Fibroblast of gingiva (primary cell): ENCODE measurements around the gene MRPL32.
"Not testable (repeated sequence)": the region's sequence is repeated elsewhere in the genome, so short reads cannot be mapped to it uniquely, and the experiment has no call there.

Experiments used
- DNase-seq: peaks from one replicate; pipeline ENCODE4 v3.0.0-alpha.2; 2011; ENCODE audit warnings: low read depth

The MRPL32 gene

DNA sequence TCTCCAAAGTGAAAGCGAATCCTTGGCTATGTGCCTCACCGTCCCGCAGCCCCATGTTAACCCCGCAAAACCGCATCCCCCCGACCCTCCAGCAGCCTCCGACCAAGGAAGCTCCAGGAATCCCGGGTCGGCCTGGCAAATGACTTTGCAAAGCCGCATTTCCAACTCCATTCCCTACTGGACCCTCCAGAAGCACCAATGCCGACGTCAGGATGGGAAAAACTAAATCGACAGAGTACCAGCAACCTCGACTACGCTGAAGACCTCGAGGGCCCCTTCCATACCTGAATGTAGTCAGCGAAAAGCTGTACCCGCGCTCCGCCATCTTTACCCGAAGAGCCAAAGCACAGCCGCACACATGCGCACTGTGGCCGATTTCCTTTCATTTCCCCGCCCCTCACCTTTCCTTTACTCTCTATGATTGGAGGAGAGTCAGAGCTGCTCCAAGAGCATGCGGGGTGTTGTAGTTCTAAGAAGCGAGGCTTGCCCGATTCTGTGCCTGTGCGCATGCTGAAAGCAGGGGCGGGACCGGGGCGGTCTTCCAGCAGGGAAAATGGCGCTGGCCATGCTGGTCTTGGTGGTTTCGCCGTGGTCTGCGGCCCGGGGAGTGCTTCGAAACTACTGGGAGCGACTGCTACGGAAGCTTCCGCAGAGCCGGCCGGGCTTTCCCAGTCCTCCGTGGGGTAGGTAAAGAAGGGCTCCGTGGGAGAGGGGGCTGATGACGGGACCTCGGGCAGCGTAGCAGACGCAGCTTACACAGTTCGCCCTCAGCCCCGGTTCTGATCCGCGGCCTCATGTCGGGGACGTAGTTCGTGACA is at the start of gene MRPL32, which contains the start of gene PSMA2:
Gene MRPL32 (plus strand): TSS at position 543 of the 818 bp plus-strand sequence. CDS start 11 bp downstream, at position 554.
Gene PSMA2 (minus strand): TSS at position 341 of the 818 bp plus-strand sequence. CDS start 16 bp downstream, at position 325.
- peak; percentile 95 for DNase-seq

- no peak for DNase-seq
These were observed 48.2 kb upstream of the MRPL32 start for GRCh38 chr7:42883950-42884349.

GRCh38 chr7:42885183-42885582 is 47.0 kb upstream of the MRPL32 start:
- DNase-seq: not testable (repeated sequence)

DNA sequence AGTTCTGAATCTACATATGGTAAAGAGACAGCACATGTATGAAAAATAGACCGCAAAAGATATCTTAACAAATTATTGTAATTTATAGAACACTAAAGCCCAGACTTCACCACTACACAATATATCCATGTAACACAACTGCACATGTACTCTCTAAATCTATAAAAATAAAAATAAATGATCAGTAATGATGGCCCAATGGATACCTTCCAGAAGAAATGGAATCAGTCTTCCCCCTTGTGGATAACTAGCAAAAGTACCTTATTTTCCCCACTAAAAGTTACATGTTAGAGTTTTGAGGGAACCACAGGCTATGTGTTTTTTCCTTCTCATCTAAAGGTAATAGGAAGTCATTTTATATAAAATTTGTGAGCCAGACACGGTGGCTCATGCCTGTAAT is 46.0 kb upstream of the MRPL32 start:
- no peak for DNase-seq

DNA sequence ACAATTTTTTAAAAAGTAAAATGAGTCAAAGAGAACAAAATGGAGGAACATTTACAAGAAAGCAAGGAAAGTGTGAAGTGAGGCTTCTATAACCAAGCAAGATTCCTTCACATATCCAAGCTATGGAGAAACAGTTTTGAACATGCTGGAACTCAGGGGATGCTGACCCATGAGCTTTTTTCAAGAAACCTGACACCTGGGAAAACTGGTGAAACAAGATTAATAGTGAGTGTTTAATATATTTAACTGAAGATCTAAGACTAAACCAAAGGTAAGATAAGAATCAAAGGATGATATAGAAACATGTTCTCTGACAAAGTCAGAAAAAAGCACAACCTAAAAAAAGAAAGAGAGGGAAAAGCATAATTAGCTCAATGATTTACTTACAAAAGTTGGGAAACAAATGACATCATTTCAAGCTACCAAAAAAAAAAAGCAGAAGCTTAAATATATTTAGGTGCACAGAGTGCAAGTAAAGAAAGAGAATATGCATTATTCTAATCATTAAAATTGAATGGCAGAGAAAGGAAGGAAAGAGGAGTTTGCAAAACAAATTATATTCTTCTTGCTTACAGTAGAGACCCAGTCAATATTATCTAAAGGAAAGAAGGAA is 45.2 kb upstream of the MRPL32 start:
- DNase-seq: no peak

DNA sequence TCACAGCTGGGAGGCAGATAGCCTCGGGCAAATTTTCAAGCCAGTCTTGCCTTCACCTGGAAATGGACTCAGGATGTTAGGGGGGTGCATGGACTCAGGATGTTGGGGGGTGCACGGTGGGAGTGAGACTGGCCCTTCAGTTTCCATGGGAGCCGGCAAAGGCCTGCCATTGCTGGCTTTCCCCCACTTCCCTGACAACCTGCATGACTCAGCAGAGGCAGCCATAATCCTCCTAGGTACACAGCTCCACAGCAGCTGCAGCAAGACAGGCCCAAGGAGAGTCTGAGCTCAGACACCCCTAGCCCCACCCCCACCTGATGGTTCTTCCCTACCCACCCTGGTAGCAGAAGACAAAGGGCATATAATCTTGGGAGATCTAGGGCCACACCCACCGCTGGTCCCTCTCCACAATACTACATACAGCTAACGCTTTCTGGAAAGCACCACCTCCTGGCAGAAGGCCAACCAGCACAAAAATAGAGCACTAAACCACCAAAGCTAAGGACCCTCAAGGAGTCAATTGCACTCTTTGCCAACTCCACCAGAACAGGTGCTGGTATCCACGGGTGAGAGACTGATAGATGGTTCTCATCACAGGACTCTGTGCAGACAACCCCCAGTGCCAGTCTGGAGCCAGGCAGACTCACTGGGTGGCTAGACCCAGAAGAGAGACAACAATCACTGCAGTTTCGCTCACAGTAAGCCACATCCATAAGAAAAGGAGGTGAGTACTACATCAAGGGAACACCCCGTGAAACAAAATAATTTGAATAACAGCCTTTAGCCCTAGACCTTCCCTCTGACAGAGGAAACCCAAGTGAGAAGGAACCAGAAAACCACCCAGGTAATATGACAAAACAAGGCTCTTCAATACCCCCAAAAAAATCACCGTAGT is 38.6 kb upstream of the MRPL32 start:
- DNase-seq: no peak

GRCh38 chr7:42900842-42901241 is 31.3 kb upstream of the MRPL32 start:
- DNase-seq: no peak

DNA sequence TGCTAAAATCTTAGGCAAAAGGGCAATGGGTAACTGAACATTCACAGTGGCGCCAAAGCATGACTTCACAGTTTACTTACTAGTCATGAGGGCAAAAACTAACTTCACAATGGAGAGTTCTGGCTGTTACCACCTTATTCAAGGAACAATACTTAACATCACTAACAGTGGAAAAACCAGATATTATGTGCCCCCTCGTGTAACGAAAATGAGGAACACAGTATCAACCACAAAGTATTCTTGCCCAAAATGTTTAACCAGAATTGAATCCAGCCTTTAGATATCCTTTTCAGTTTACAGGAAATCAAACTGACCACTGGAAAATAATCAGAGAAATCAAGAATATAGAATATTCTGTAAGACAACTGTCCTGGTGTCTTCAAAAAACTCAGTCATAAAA is 29.8 kb upstream of the MRPL32 start:
- no peak for DNase-seq

- DNase-seq: no peak
These were observed 26.0 kb upstream of the MRPL32 start for GRCh38 chr7:42906181-42906580.

DNA sequence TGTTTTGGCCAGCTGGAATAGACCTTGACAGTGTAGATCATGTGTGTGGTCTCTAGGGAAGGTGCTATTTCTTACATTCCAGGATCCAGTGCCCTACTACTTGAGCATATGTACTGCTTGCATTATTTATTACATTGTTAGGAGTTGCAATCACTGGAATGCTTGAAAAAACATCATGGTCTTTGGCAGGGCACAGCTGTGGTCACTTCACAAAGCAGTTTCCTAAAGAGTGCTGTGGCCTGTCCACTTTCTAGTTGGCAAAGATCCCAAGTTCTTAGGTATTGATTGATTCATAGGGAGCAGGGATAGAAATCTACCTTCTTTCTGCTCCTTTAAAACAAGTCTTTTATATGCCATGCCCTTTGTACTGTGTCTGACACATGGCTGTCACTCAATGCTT is 24.9 kb upstream of the MRPL32 start:
- DNase-seq: peak; percentile 49

DNA sequence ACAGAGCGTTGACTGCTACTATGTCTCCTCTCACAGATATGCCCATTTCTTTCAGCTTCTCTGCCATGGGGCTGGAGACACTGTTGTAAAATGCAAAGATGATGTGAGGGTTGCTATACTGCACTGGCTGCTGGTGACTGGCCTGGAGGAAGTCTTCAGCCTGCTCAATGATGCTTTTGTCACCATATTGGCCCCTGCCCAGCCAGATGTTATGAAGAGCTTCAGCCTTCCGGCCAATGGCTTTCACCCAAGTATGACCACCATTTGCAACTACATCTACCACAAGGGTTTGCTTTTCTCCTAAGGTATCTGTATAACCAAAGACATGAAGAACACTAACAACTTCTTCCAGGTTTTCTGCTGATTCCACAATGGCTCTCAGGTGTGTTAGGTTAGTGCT is 21.9 kb upstream of the MRPL32 start:
- DNase-seq: no peak

DNA sequence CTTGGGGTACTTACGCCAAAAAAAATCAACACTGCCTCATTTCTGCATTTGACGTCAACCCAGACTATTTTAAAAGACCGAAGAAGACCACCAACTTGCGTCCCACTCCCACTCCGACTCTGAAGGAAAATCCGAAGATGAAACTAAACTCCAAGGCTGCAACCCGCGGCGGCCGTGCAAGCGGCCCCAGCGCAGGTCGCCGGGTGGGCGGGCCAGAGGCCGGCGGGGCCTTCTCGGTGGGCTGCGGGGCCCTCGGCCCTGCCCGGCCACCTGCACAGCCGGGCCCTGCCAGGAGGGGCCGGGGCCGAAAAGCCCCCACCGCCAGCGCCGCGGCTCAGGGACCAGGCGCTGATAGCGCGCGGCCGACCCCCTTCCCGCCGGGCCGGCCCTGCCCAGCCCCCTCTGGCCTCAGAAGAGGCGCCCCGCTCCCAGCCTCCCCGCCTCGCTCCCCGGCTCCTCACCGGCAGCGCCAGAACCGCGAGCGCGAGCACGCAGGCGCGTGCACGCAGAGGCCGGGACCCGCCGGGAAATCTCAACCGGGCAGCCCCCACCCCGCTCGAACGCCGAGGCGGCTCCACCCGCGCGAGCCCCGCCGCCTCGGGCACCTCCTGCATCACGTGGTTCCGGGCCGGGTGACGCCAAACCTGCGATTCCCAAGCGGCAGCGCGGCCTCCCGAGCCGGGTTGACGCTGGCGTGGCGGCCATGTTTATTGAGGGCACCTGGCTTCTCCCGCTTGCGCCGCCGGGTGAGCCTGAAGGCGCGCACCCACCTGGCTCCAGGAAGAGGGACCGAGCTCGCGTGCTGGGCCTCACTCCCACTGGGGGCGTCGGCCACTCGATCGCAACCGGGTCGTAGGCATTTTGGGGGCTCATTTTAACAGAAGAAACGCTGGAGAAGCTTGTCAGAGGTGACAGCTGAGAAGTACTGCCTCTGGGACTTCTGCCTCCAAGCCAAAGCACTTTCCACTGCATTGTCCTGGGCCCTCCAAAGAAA is 20.4 kb upstream of the MRPL32 start, which contains the start of gene C7orf25:
Gene C7orf25 (minus strand): TSS at position 617 of the 994 bp plus-strand sequence. CDS start 1,170 bp downstream, outside the sequence.
- peak; percentile 91 for DNase-seq

- DNase-seq: no peak
These were observed 18.6 kb upstream of the MRPL32 start for GRCh38 chr7:42913591-42913990.

DNA sequence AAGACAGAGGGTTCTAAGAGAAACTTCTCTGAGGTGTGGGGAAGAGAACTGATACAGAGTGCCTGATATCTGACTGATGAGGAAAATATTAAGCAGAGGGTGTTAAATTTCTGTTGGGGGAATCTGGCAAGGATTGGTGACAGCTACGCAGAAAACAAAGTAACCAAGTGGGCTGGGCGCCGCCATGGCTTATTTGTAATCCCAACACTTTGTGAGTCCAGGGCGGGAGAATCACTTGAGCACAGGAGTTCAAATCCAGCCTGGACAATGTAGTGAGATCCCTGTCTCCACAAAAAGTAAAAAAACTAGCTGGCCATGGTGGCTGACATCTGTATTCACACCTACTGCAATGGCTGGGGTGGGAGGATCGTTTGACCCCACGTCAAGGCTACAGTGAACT is 18.2 kb upstream of the MRPL32 start:
- no peak for DNase-seq

- peak; percentile 64 for DNase-seq
These were observed 17.6 kb upstream of the MRPL32 start for GRCh38 chr7:42914421-42915045.

- peak; percentile 54 for DNase-seq
These were observed 16.8 kb upstream of the MRPL32 start for GRCh38 chr7:42915356-42915755.

GRCh38 chr7:42922017-42922753 is 10.0 kb upstream of the MRPL32 start:
- DNase-seq: no peak

DNA sequence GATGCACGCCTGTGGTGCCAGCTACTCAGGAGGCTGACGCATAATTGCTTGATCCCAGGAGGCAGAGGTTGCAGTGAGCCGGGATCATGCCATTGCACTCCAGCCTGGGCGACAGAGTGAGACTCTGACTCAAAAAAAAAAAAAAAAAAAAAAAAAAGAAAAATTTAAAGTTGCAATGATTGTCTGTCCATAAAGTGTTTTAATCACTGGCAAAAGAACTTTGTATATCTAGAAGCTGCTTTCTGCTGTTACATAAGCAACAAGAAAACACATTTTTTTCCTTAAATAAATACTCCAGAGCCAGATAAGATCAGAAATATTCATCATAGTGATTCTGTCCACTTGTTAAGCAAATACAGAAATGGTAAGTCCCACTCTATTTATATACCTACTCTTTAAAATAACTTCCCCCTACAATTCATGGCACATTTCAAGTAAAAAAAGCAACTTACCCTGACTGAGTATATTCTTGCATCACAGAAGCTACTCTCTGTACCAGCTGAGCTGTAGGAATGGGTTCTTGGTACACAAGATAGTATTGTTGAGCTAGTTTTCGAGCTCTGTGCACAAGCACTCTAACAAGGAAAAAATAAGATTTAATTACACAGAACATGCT is 7.8 kb upstream of the MRPL32 start:
- no peak for DNase-seq

- no peak for DNase-seq
These were observed 6.5 kb upstream of the MRPL32 start for GRCh38 chr7:42925630-42926029.
